ENCODE results near the gene IGDCC3.

Gene IGDCC3

DNA sequence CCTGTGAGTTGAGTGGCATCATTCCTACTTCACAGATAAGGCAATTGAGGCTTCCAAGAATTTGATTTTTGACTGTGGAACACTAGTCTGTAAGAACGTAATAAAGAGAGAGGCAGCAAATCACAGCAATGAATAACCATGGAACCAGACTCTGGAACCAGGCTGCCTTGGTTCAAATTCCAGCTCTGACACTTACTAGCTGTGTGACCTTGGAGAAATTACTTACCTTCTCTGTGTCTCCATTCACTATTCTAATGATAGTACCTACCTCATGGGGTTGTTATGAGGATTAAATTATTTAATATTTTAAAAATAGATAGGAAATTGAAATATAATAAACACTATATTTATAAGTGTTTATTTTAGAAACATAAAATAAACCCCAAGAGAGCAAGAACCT is 12.6 kb upstream of the IGDCC3 start:
- H3K79me2 ChIP-seq (ENCODE audit: insufficient read depth, low read length): no peaks in the 10 kb centered on the region
- no peaks in the 10 kb centered on the region for H3F3A ChIP-seq (ENCODE audit: insufficient read depth)
- H3K27me3 ChIP-seq (ENCODE audit: low read length): no peaks in the 10 kb centered on the region
- no peak overlapping the region for H3K4me3 ChIP-seq (ENCODE audit: insufficient read depth, low read length, poor library complexity, severe bottlenecking)
- H3K27ac ChIP-seq (ENCODE audit: low read depth, low read length): no peak overlapping the region
- no peak overlapping the region for H3K9ac ChIP-seq (ENCODE audit: low read length)
- TF ChIP-seq CTCF (IDR thresholded peaks at IDR 0.05; ENCODE audit: insufficient read depth, low read length, poor library complexity, severe bottlenecking) (no peak), EZH2phosphoT487 (conservative IDR thresholded peaks at IDR 0.05; ENCODE audit: low read length) (no peak)
- no peaks in the 10 kb centered on the region for H3K36me3 ChIP-seq (ENCODE audit: low read length)
- no peak overlapping the region for H2AFZ ChIP-seq (ENCODE audit: low read depth, low read length, severe bottlenecking)
- no peaks in the 10 kb centered on the region for H3K9me3 ChIP-seq (ENCODE audit: insufficient read depth, low read length)
- H4K20me1 ChIP-seq (ENCODE audit: low read depth, low read length): no peaks in the 10 kb centered on the region
- no peaks in the 10 kb centered on the region for H3K9me2 ChIP-seq (replicated peaks; ENCODE audit: insufficient read depth, low read length)
- H3K4me2 ChIP-seq (ENCODE audit: low read depth, low read length, poor library complexity, severe bottlenecking): no peak overlapping the region

DNA sequence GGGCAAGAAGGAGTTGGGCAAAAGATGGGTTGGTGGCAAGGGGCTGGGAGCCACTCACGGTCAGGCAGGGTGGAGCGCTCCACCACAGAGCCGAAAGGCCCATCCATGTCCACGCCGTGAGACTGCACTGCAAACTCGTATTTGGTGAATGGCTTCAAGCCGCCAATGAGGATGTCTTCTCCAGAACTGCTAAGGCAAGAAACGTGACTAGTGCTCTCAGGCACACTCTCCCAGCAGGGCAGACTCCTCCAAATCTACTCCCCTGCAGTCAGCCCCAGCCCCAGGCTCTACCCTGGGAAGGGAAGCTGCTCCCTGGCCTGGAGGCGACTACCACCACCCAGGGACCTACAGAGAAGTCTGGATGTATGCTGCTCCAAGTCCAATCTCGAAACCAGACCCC is 11.4 kb upstream of the IGDCC3 start:
- Histone ChIP-seq H3K4me3 (ENCODE audit: insufficient read depth, low read length, poor library complexity, severe bottlenecking) (no peak overlapping the region), H2AFZ (ENCODE audit: low read depth, low read length, severe bottlenecking) (no peak overlapping the region), H3K9ac (ENCODE audit: low read length) (no peak overlapping the region), H3K36me3 (ENCODE audit: low read length) (no peaks in the 10 kb centered on the region), H3F3A (ENCODE audit: insufficient read depth) (no peaks in the 10 kb centered on the region), H3K9me3 (ENCODE audit: insufficient read depth, low read length) (no peaks in the 10 kb centered on the region), H3K27ac (ENCODE audit: low read depth, low read length) (no peak overlapping the region), H3K4me2 (ENCODE audit: low read depth, low read length, poor library complexity, severe bottlenecking) (no peak overlapping the region), H3K9me2 (replicated peaks; ENCODE audit: insufficient read depth, low read length) (no peaks in the 10 kb centered on the region), H3K79me2 (ENCODE audit: insufficient read depth, low read length) (no peaks in the 10 kb centered on the region), H4K20me1 (ENCODE audit: low read depth, low read length) (no peaks in the 10 kb centered on the region), H3K27me3 (ENCODE audit: low read length) (no peaks in the 10 kb centered on the region)
- no peak for TF ChIP-seq EZH2phosphoT487 (conservative IDR thresholded peaks at IDR 0.05; ENCODE audit: low read length)
- no peak for TF ChIP-seq CTCF (IDR thresholded peaks at IDR 0.05; ENCODE audit: insufficient read depth, low read length, poor library complexity, severe bottlenecking)

DNA sequence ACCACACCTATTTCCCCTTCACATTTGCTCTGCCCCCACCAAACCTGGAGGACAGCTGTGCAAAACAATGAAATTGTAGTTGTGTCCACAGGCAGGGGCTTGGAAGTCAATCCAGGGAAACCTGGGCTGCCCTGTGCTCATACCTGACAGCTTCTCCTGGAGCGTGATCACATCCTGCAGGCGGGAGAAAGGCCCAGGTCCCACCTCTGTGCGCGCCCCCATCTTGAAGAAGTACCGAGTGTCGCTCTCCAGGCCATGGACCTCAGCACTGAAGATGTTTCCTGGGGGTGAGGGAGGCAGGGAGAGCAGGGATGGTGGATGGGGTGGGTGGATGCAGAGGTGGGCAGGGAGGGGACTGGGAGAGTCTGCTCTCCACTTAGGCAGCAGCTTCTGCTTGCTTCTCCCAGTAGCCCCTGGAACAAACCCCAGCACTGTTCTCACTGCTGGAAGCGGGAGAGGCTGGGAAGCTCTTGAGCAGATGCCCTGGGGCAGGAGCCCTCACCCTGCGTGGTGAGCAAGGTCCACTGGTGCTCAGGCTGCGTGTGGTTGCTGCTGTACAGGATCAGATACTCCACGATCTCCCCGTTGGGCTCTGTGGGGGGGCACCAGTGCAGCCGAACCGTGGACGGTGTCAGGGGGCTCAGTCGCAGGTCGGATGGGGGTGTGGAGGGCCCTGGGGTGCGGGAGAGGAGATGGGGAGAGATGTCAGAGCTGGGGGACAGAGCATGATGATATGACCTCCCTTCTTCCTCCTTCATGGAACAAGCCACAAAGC is 10.7 kb upstream of the IGDCC3 start:
- Histone ChIP-seq H2AFZ (ENCODE audit: low read depth, low read length, severe bottlenecking) (no peak overlapping the region), H3K79me2 (ENCODE audit: insufficient read depth, low read length) (no peaks in the 10 kb centered on the region), H3K4me2 (ENCODE audit: low read depth, low read length, poor library complexity, severe bottlenecking) (no peak overlapping the region), H4K20me1 (ENCODE audit: low read depth, low read length) (no peaks in the 10 kb centered on the region), H3K27me3 (ENCODE audit: low read length) (no peaks in the 10 kb centered on the region), H3K9ac (ENCODE audit: low read length) (no peak overlapping the region), H3K4me3 (ENCODE audit: insufficient read depth, low read length, poor library complexity, severe bottlenecking) (no peak overlapping the region), H3K36me3 (ENCODE audit: low read length) (no peaks in the 10 kb centered on the region), H3K9me2 (replicated peaks; ENCODE audit: insufficient read depth, low read length) (no peaks in the 10 kb centered on the region), H3K27ac (ENCODE audit: low read depth, low read length) (no peak overlapping the region), H3F3A (ENCODE audit: insufficient read depth) (no peaks in the 10 kb centered on the region), H3K9me3 (ENCODE audit: insufficient read depth, low read length) (no peaks in the 10 kb centered on the region)
- TF ChIP-seq EZH2phosphoT487 (conservative IDR thresholded peaks at IDR 0.05; ENCODE audit: low read length) (no peak), CTCF (IDR thresholded peaks at IDR 0.05; ENCODE audit: insufficient read depth, low read length, poor library complexity, severe bottlenecking) (no peak)
